HG03280 (cell line): ENCODE data around the gene NEK1.
"Not testable (repeated sequence)": the region's sequence is repeated elsewhere in the genome, so short reads cannot be mapped to it uniquely, and the experiment has no call there.

Experiments used
- ATAC-seq: cut with Tn5 transposase; IDR thresholded peaks from one replicate; pipeline ENCODE4 v1.9.1; 2021; ENCODE audit warnings: mild to moderate bottlenecking, moderate library complexity; ENCODE audit not compliant: unreplicated experiment

NEK1 gene

DNA sequence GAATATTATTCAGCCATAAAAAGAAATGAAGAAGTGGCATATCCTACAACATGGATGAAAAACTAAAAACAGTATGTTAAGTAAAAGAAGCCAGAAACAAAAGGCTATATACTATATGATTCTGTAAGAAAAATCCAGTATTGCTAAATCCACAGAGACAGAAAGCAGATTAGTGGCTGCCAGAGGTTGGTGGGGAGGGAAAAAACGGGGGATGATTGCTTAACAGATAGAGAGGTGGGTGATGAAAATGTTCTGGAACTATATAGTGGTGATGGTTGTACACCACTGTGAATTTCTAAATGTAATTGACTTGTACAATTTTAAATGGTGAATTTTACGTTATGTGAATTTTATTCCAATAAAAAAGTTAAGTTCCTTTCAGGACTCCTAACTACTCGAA, 184.0 kb downstream of the NEK1 start:
- ATAC-seq, result no peak

DNA sequence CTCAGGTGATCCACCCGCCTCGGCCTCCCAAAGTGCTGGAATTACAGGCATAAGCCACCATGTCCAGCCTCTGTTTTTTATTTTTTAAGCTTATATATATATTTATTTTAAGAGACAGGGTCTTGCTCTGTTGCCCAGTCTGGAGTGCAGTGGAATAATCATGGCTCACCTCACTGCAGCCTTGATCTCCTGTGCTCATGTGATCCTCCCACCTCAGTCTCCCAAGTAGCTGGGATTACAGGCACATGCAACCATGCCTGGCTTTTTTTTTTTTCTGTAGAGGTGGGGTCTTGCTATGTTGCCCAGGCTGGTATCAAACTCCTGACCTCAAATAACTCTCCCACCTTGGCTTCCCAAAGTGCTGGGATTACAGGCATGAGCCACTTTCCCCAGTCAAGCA, 184.7 kb downstream of the NEK1 start:
- not testable (repeated sequence) for ATAC-seq

DNA sequence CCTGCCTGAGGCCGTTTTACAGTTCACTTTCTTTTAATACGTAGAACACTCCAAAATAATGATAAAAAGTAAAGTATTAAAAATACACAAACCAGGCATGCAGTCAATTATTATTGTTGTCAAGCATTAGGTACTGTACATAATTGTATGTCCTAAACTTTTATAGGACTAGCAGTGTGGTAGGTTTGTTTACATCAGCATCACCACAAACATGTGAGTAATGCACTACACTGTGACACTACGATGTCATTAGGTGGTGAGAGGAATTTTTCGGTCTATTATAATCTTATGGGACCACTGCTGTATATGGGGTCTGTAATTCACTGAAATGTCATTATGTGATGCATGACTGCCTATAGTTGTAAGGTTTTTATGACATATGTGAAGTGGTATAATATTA, 192.1 kb downstream of the NEK1 start:
- ATAC-seq, result no peak

DNA sequence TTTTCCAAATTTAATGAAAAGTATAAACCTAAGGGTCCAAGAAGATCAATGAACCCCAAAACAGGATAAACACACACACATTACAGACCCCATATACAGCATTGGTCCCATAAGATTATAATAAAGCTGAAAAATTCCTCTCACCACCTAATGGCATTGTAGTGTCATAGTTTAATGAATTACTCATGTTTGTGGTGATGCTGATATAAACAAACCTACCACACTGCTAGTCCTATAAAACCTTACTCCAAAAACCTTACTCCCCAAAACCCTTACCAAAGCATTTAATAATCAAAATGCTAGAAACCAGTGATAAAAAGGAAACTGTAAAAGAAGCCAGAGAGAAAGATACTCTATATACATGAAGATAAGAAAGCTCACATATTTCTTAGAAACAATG, 193.5 kb downstream of the NEK1 start:
- no peak for ATAC-seq

DNA sequence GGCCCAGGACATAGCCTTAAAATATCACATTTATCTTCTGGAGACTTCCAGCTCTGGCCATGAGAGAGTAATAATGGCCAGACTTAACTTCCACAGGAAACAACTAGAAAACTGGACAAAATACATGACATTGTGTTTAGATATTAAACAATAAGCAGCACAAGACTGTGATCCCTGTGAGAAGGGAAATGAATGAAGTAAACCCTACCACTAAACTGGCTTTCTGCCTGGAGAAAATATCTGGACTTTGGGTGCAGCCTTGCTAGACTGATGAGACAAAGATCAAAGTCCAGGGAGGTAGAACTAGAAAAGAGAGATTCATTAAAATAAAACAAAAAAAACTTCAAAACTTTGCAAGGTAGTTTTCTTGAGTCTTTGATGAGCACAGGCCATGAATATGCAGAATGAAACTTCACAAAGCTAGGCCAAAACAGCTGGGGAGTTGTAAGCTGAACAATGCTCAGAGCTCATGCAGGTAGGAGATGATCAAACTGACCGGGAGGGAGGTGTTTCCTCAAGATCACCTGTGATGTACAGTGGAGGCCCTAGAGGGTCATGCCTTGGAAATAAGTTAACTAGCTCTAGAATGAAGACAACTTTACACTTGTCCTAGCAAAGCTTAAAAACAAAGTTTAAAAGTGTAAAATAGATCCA, 194.6 kb downstream of the NEK1 start:
- no peak for ATAC-seq

DNA sequence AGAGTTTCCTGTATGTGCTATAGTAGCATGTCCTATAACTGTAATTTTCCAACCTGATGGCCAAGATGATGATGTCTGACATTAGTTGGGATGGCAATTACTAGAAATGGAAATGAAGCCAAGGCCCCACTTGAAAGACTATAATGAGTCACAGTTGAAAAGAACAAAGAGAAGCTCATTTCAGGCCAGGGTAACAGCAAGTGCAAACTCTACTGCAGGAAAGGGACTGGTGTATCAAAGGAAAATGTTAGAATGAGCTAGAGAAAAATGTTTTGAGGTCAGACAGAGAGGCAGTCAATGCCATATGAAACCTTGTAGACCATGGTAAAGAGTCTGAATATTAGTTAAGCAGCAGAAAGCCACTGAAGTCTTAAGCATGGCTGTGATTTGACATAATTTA, 195.4 kb downstream of the NEK1 start:
- no peak for ATAC-seq

DNA sequence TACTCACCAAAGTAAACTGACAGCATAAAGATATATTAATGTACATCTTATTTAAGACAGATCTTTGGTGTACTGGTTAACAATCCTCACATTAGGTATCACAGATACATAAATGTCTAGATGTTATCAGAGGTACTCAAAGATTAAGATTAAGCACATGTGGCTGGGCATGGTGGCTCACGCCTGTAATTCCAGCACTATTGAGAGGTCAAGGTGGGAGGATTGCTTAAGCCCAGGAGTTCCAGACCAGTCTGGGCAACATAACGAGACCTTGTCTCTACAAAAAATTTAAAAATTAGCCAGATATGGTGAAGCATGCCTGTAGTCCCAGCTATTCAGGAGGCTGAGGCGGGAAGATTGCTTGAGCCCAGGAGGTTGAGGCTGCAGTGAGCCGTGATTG, 195.9 kb downstream of the NEK1 start:
- ATAC-seq, result no peak

DNA sequence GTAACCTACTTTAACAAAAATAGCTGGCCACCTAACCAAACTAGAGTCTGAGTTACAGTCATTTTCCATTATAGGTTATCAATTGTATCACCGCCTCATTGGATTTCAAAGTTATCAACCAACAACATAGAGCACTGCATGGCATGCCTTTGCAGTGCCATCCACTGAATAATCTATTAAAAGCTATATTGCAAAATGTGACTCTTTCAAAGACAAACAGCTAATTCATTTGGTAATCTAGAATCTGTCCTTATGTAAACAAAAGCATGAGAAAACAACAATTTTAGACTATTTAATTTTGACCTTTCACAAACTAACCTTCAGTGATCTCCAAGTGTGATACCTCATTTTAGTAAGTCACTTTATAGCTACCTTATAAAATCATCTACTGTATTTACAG, 197.5 kb downstream of the NEK1 start:
- no peak for ATAC-seq

DNA sequence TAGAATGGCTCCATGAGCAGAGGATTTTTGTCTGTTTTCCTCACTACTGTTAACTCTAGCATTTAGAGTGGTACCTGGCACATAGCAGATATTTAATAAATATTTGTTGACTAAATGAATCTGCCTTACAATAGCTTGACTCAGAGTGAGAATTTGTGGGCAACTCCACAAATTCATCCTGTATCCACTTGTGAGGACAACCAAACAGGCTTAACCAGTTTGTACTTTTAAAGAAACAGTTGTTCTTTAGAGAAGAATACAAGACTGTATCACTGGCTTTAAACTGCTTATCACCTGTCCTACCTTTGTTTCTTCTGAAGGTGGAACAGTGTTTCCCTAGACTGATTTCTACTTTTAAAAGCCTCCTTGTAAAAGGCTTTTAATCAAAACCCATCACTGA, 200.3 kb downstream of the NEK1 start:
- ATAC-seq, result no peak

DNA sequence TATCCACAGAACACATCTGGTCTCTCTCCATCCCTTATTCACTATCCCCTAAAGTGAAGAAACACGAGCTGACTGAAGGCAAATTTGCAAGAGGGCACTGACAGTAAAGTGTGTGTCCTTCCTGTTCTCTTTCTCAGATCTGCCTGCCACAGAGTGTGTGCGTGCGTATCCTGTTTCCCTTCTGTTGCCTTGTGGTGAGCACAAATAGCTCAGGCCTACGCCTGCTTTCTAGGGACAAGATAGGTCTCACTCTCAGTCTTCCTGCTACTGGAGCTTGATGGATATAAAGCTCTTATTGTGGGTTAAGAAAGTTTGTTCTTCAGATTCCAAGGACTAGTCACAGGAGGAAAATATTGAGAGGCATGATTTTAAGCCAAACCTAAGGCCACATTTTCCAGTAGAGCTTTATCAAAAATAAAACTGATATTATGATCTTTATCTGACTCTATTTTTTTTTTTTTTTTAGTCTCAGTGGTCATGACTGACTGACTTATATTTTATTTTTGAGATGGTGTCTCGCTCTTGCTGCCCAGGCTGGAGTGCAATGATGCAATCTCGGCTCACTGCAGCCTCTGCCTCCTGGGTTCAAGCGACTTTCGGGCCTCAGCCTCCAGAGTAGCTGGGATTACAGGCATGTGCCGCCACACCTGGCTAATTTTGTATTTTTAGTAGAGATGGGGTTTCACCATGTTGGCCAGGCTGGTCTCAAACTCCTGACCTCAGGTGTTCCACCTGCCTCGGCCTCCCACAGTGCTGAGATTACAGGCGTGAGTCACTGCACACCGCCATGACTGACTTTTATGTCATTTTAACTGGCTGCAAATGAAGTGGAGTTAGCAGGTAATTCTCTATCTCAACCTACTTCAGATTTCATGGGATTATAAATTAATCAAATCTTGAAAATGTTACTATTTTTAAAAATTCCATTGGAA, 201.3 kb downstream of the NEK1 start:
- ATAC-seq, result peak; percentile 99

DNA sequence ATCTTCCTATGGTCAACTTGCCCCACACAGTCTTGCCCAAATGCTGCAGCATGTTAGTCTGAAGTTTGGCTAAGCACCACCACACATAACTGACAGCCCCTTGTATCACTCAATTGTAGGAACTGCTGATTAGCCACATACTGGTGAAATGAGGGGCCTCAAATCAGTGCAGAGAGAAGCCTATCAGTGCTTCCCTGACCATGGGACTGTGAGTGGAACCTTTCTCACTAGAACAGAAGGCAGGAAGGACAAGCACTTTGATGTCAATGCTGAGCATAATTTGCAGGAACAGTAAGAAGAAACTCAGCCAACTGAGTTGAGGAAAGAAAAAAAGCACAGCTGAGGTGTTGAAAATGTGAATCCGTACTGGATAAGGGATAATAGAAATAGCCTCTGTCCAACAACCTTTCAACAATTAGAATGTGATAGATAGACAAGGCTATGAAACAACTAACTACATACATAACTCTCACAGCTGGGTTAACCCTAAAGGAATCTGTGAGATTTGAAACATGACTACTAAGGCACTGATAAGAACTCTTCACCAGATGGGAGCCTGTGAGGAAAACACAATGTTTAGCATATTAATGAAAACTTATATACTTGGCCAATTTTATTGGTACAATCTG, 205.1 kb downstream of the NEK1 start:
- ATAC-seq, result no peak

DNA sequence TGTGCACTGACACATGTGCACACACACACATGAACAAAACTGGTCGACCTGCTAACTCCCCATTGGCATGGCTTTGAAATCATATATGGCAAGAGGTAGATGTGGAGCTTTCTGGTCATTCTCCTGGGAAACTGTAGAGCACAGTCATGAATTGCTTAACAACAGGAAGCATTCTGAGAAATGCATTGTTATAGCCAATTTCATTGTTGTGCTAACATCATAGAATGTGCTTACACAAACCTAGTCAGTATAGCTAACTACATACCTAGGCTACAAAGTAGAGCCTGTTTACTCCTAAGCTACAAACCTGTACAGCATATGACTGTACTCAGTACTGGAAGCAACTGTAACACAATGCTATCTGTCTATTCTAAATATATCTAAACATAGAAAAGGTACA, 207.4 kb downstream of the NEK1 start:
- no peak for ATAC-seq

DNA sequence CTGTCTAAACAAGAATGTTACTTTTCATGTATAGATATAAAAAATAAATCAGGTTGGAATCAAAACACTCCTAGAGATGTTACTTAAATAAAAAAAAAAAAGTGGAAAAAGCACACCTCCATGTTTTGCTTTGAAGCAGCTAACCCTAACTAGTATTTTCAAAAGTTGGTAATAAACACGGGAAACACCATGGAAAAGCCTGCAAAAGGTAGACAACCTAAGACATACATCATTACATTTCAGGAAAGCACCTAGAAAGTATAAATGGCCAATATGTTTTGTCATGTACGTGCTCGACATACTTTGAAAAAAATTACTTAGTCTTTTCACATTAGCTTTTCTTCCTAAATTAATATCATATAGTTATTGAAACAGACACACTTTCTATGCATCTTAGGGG, 211.6 kb downstream of the NEK1 start:
- no peak for ATAC-seq

DNA sequence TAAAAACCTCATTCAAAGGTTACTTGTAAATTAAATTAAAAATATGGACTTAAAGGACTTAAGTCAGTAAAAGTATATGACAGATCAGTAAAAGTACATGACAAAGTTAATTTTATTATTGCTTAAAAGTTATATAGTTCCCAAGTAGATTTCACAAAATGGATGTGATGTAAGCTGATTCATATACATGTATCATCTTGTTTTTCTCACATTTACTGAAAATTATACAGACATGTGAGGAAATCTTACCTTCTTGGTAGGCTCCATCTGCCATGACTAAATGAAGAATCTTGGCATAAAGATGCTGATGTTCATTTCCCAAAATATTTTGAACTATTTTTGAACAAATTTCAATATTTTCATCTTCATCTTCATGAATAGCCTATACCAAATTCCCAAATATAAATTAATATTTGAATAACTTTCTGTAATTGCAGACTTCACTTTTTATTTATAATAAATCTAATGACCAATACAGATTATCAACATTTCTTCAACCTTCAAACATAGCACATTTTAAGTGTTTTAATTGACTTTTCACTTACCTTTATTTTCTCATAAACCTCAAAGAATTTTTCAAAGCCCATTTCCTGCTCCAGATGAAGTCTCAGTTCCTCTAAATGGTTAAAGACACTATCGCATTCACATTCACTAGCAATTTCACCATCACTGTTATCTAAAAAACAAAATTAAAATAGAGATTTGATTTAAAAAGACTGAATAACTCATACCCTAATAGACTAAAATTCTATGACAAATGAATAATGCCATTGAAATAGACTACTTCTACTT, 212.2 kb downstream of the NEK1 start:
- peak; percentile 57 for ATAC-seq

DNA sequence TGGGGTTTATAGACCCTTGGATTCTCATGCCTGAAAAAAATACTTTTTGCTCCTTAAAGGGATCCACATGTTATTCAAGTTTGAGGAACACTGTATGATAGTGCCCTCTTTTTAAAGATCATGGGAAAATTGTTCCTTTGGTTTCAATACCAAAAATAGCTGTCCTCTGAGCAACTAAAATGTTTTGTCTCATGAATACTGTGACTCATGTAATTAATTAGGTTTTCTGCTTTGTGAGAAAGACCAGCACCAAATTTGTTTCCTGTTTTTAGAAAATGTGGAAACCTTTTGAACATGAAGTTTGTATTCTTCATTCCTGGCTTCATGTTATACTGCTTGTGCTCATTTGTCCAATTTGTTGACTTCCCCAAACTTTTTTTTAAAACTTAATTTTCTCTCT, 214.1 kb downstream of the NEK1 start:
- ATAC-seq, result no peak

DNA sequence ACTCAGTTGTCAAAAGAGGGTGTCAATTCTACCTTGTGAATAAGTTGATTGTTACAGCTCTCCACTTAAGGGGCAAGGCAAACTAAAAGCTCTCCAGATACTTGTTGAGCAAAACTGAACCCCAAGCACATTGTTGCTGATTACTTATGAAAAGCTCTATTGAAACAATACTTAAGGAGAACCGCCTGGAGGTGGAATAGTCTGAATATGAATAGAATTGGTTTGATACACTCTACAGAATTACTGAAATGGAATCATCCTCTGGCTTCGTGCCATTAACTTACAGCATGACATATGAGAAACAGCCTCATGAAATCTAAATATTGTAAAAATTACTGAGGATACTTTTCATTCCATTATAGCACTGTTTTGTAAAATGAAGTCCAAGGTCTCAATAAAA, 214.6 kb downstream of the NEK1 start:
- ATAC-seq, result no peak

DNA sequence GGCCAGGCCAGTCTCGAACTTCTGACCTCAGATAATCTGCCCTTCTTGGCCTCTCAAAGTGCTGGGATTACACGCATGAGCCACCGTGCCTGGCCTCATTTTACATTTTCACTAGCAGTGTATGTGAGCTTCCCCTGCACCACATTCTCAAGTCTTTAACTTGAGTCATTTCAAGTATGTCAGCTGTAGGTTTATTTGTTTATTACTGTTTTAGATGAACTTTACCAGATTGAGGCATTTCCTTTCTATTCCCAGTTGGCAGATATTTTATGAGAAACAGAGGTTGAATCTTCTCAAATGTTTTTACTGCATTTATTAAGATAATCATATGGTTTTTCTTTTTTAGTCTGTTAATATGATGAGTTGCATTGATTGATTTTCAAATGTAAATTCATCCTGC, 227.0 kb downstream of the NEK1 start:
- no peak for ATAC-seq

DNA sequence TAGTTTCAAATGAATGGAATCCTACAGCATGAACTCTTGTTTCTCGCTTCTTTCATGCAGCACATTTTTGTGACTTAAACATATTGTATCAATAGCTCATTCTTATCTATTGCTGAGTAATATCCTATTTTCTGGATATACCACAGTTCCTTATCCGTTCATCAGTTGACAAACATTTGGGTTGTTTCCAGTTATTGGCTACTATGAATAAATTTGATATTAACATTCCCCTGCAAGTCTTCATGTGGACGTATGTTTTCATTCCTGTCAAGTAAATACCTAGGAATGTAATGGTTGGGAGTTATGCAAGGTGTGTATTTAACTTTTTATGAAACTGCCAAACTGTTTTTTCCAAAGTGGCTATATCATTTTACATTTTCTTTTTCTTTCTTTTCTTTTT, 227.6 kb downstream of the NEK1 start:
- no peak for ATAC-seq

DNA sequence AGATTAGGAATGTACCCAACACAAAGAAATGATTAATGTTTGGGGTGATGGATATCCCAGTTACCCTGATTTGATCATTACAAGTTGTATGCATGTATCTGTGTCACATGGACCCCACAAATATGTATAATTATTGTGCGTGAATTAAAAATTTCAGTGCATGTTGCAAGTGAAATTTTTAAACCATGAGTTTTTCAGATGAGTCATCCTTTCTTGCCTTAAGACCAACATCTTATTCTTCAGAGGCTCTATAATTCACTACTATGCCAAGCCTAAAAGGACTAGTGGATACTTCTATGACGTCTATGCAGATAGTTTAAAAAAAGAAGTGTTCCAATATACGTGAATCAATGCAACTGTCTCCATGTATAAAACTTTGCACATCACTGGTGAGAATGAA, 228.7 kb downstream of the NEK1 start:
- ATAC-seq, result no peak

DNA sequence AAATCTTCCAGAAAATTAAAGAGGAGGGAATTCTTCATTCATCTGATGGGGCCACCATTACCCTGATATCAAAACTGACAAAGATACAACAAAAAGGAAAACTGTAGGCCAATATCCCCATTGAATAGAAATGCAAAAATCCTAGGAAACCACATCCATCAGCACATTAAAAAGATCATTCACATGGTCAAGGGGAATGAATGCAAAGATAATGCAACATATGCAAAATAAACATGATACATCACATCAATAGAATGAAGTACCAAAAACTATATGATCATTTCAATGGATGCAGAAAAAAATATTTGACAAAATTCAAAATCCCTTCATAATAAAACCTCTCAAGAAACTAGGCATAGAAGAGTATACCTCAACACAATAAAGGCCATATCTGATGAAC, 232.7 kb downstream of the NEK1 start:
- no peak for ATAC-seq

DNA sequence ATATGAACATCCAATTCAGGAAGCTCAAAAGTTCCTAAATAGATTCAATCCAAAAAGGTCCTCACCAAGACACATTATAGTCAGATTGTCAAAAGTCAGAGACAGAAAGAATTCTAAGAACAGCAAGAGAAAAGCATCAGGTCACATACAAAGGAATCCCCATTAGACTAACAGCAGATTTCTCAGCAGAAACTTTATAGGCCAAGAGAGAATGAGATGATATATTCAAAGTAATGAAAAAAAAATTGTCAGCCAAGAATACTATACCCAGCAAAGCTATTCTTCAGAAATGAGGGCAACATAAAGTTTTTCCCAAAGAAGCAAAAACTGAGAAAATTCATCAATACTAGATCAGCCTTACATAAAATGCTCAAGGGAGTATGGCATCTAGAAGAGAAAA, 235.0 kb downstream of the NEK1 start:
- ATAC-seq, result no peak
